Measurements from ENCODE around the gene OFD1.

Gene OFD1

DNA sequence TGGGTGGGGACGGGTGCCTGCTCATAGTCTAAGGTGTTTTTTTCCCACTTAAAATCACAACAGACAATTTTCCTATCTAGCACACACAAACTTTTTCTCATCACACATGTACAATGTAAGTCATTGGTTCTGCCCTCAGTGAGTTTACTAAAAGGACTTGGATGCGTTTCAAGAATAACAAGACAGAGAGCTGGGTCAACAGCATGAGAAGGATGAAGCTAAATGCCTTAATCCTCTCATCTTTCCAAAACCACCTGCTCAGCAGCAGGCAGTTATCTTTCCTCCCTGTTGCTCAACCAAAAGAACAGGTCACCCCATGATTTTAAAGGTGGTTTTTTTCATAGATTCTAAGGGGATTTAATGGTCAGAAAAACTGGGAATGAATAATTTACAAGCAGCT is 40.1 kb downstream of the OFD1 start:
- TF ChIP-seq, protein P1, sequence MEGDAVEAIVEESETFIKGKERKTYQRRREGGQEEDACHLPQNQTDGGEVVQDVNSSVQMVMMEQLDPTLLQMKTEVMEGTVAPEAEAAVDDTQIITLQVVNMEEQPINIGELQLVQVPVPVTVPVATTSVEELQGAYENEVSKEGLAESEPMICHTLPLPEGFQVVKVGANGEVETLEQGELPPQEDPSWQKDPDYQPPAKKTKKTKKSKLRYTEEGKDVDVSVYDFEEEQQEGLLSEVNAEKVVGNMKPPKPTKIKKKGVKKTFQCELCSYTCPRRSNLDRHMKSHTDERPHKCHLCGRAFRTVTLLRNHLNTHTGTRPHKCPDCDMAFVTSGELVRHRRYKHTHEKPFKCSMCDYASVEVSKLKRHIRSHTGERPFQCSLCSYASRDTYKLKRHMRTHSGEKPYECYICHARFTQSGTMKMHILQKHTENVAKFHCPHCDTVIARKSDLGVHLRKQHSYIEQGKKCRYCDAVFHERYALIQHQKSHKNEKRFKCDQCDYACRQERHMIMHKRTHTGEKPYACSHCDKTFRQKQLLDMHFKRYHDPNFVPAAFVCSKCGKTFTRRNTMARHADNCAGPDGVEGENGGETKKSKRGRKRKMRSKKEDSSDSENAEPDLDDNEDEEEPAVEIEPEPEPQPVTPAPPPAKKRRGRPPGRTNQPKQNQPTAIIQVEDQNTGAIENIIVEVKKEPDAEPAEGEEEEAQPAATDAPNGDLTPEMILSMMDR (IDR thresholded peaks at IDR 0.05; ENCODE audit: control insufficient read depth, extremely low read depth, insufficient read depth), result no peak
- no peak for DNase-seq (ENCODE audit: low read depth)
- no peak overlapping the region for H3K4me3 ChIP-seq (ENCODE audit: low read depth, low read length)

DNA sequence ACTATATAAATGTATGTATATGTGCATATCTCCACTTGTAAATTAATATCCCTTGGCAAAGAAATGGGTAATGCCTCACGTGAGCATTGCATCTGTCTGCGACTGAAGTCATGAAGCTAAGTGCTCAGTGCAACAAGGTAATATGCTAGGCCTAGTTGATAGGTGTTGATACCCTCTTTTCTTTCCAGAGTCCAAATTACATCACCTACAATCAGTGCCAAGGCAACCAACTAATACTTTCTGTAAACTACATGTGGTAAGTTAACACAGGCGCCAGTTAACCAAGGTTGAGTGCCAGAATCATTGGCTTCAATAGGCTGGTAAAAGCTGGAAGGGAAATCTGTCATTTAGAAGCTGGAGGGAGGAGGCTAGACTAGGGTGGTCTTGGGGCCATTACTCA is 41.3 kb downstream of the OFD1 start:
- no peak for DNase-seq (ENCODE audit: low read depth)
- H3K4me3 ChIP-seq (ENCODE audit: low read depth, low read length), result no peak overlapping the region
- TF ChIP-seq, protein P1 (IDR thresholded peaks at IDR 0.05; ENCODE audit: control insufficient read depth, extremely low read depth, insufficient read depth), result no peak

DNA sequence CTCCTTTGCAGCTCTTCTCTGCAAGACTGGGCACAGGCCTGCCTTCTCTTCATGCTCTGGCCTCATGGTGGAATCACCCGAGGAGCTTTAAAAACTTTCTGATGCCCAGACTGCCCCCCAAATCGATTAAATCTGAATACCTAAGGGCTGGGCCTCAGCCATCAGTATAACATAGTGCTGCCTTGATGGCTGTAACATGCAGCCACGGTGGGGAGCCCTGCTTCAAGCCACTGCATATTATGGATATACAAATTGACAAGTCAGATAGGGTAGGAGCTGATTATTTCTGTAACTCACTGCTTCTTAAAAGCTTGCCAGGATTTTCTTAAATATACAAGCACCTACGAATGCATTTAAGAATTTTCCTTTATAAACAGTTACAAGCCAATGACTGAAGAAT is 41.8 kb downstream of the OFD1 start:
- TF ChIP-seq, protein P1 (IDR thresholded peaks at IDR 0.05; ENCODE audit: control insufficient read depth, extremely low read depth, insufficient read depth), result no peak
- no peak overlapping the region for H3K4me3 ChIP-seq (ENCODE audit: low read depth, low read length)
- DNase-seq (ENCODE audit: low read depth), result no peak

DNA sequence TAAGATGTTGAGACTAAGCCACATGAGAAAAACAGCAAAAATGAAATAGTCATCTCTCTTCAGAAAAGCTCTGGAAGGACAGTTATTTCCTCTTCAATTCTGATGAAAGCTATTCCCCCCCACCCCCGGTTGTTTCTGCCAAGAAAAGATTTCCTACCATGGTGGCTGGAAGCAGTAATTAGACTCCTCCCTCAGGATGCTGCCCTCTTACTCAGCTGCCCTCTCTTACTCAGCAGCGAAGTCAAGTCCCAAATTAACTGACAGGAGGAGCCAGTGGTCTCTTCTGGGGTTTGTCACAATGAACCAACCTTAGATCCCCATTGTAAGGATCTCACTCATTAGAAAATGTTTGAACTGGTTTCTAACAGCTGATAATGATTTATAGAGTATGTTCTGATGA is 44.4 kb downstream of the OFD1 start:
- no peak for DNase-seq (ENCODE audit: low read depth)
- no peak overlapping the region for H3K4me3 ChIP-seq (ENCODE audit: low read depth, low read length)
- TF ChIP-seq, protein P1 (IDR thresholded peaks at IDR 0.05; ENCODE audit: control insufficient read depth, extremely low read depth, insufficient read depth), result no peak

DNA sequence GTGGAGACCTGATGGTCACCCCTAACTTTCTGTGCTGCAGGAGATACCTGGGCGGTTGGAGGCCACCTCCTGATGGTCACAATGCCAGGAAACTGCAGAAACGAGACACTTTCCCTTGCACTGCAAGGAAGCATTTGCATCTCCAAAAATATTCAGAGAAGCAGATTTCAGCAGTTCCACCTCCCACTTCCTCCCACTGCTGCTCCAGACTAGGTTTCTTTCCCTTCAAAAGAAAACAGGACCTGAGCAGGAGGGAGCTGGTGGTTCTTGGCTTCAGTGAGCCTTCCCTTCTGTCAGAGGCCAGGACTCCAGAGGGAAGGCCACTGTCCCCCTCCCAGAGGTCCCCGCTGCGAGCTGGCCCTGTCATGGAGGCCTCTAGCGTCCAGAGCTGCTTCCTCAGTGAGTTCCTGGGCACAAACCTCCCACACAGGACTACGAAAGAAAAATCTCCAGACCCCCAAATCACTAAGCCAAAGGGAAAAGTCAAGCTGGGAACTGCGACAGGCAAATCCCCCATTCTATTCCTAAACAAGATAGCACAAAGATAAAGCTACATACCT is 46.4 kb downstream of the OFD1 start:
- no peak overlapping the region for H3K4me3 ChIP-seq (ENCODE audit: low read depth, low read length)
- no peak for DNase-seq (ENCODE audit: low read depth)
- TF ChIP-seq, protein P1 (IDR thresholded peaks at IDR 0.05; ENCODE audit: control insufficient read depth, extremely low read depth, insufficient read depth), result no peak

DNA sequence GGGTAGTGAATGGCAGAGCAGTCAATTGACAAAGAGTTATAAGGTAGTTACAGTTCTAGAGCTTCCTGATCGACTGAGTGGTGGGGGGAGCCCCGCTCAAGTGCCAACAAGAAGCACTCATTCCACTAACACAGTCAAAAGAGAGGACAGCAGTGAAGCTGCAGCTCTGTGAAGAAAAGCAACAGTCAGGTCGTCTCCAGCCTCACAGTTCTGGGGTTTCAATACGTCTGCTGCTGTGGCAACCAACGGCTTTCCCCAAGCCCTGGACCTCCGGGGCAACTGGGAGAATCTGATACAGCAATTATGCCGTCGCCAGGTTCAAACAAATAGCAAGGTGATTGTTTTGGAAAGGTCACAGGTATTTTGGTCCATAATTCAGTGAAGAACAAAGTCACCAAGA is 51.5 kb downstream of the OFD1 start:
- TF ChIP-seq, protein P1 (IDR thresholded peaks at IDR 0.05; ENCODE audit: control insufficient read depth, extremely low read depth, insufficient read depth), result no peak
- H3K4me3 ChIP-seq (ENCODE audit: low read depth, low read length), result no peak overlapping the region
- no peak for DNase-seq (ENCODE audit: low read depth)

All from LNCaP clone FGC (cell line).